ENCODE measurements around the gene MBTPS1. TPM values are rescaled to one million over a fixed set of nuclear protein-coding genes. Genes with fewer than 3 reads are reported as not detected.

MBTPS1 gene
- total RNA-seq, 2 experiments from 2014 or later: 46.4 to 50.4 TPM

DNA sequence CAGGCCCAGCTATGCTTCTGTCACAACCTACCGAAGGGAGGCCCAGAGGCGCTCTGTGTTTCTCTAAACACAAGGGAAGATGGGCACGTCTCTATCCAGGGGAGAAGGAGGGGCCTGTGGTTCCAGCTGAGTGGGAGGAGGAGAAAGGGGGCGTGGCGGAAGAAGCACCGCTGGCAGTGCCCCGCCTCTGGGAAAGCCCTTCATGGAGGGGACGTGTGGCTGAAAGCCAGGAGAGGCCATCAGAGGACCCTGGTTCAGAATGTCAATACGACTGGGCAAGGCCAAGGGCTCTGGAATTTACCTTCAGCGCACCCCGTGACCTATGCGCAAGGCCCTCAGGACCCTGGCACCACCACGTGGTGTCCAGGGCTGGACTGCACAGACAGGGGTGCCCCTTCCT, 61.8 kb downstream of the MBTPS1 start:
- POLR2A ChIA-PET: no interaction called here
- Mint-ChIP-seq H3K4me3 (no peak overlapping the region), H3K27me3 (no peaks in the 10 kb centered on the region), H3K36me3 (ENCODE audit: low read depth) (peaks cover 49% of the 10 kb centered on the region), H3K27ac (no peak overlapping the region), H3K4me1 (no peaks in the 10 kb centered on the region), H3K9me3 (no peaks in the 10 kb centered on the region)
- DNase-seq: no peak
- CTCF ChIA-PET: interaction anchor here (1.7 kb wide), 1 partner anchor 9 kb away, joined by 6 read pairs; no protein-coding TSS in a partner anchor

DNA sequence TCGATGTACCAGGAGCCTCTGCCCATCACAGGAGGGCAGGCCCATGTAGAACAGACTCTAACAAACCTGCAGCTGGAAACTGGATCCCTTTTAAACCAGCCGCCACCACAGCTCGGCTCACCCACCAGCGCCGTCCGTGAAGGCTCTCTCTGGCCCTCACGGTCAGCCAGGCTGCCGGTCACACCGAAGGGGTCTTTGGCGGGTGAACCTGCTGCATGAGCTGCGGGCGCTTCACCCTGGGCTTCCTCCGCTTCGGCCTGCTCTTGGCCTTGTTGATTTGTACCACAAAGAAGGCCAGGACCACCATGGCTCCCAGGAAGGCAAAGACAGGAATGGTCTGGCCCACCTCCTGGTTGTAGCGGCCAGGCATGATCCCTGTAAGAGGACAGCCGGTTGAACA, 62.5 kb downstream of the MBTPS1 start:
- CTCF ChIA-PET: interaction anchor here (0.5 to 1.7 kb wide), 3 partner anchors 9 to 59 kb away, joined by 3 to 6 read pairs (median 5); no protein-coding TSS in a partner anchor
- Mint-ChIP-seq H3K27me3 (no peaks in the 10 kb centered on the region), H3K4me1 (no peaks in the 10 kb centered on the region), H3K36me3 (ENCODE audit: low read depth) (peaks cover 43% of the 10 kb centered on the region), H3K4me3 (no peak overlapping the region), H3K9me3 (no peaks in the 10 kb centered on the region), H3K27ac (no peak overlapping the region)
- POLR2A ChIA-PET: no interaction called here
- DNase-seq: no peak

DNA sequence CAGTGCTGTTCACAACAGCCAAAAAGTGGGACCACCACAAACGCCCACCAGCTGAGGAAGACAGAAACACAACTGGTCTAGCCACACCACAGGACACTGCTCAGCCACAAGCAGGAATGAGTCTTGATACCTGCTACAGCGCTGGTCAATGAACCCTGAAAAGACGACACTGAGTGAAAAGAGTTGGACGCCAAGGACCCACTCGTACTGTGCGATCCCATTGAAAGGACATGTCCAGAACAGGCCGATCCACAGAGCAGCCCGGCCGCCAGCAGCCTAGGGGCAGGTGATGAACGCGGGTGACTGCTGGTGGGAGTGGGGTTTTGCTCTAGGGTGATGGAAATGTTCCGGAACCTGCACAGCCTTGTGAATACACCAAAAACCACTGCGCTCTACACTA, 63.5 kb downstream of the MBTPS1 start:
- DNase-seq: no peak
- POLR2A ChIA-PET: no interaction called here
- Mint-ChIP-seq H3K4me3 (no peak overlapping the region), H3K36me3 (ENCODE audit: low read depth) (peaks cover 34% of the 10 kb centered on the region), H3K27ac (no peak overlapping the region), H3K27me3 (no peaks in the 10 kb centered on the region), H3K4me1 (no peaks in the 10 kb centered on the region), H3K9me3 (no peaks in the 10 kb centered on the region)
- CTCF ChIA-PET: interaction anchor here (0.6 to 1.7 kb wide), 4 partner anchors 10 to 92 kb away, joined by 3 to 6 read pairs (median 4); partner anchors contain the start of genes DNAAF1 and HSDL1

DNA sequence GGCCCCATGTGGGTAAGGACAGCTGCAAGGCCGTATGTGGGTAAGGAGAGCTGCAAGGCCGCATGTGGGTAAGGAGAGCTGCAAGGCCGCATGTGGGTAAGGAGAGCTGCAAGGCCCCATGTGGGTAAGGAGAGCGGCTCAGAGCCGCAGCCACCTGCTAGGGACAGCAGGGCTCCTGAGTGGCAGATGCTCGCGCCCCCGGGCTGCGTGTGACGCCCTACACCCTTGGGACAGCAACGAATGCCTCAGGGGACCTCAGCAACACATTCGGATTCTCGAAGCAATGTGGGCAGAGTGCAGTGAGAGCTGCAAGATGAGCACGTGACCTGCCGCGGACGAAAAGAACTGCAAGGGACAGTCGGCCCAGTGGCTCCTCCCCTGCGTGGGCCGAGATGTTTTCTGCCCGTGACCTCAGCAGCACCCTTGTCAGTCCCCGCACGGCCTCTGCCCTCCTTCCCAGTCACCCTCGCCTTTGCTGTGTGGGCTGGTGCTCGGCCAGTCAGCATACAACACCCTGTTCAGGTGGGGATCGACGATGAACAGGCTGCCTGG, 64.6 kb downstream of the MBTPS1 start:
- H3K9me3 Mint-ChIP-seq: no peaks in the 10 kb centered on the region
- ChIA-PET CTCF (interaction anchor here (0.7 kb wide), 1 partner anchor 96 kb away, joined by 3 read pairs; no protein-coding TSS in a partner anchor), POLR2A (no interaction called here)
- no peaks in the 10 kb centered on the region for H3K4me1 Mint-ChIP-seq
- no peak for DNase-seq
- no peak overlapping the region for H3K27ac Mint-ChIP-seq
- peaks cover 29% of the 10 kb centered on the region for H3K36me3 Mint-ChIP-seq (ENCODE audit: low read depth)
- H3K4me3 Mint-ChIP-seq: no peak overlapping the region
- no peaks in the 10 kb centered on the region for H3K27me3 Mint-ChIP-seq

DNA sequence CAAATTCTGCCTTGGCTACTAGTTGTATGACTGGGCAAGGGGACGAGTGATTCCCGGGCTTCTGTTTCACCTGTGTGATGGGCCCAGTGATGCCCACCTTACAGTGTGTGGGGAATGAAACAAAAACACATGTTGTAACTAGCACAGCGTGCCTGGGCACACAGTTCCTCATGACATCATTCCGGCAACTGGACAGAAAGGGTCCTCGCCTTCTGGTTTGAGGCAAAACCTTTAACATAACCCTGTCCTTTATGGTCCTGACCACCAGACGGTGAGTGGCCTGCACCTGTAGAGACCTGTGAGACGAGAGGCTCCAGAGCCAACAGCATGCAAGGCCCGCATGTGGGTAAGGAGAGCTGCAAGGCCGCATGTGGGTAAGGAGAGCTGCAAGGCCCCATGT, 66.4 kb downstream of the MBTPS1 start:
- H3K27me3 Mint-ChIP-seq: no peaks in the 10 kb centered on the region
- DNase-seq: no peak
- H3K4me1 Mint-ChIP-seq: no peaks in the 10 kb centered on the region
- peaks cover 17% of the 10 kb centered on the region for H3K36me3 Mint-ChIP-seq (ENCODE audit: low read depth)
- H3K9me3 Mint-ChIP-seq: no peaks in the 10 kb centered on the region
- CTCF ChIA-PET: no interaction called here
- H3K27ac Mint-ChIP-seq: no peak overlapping the region
- H3K4me3 Mint-ChIP-seq: no peak overlapping the region
- POLR2A ChIA-PET: no interaction called here

DNA sequence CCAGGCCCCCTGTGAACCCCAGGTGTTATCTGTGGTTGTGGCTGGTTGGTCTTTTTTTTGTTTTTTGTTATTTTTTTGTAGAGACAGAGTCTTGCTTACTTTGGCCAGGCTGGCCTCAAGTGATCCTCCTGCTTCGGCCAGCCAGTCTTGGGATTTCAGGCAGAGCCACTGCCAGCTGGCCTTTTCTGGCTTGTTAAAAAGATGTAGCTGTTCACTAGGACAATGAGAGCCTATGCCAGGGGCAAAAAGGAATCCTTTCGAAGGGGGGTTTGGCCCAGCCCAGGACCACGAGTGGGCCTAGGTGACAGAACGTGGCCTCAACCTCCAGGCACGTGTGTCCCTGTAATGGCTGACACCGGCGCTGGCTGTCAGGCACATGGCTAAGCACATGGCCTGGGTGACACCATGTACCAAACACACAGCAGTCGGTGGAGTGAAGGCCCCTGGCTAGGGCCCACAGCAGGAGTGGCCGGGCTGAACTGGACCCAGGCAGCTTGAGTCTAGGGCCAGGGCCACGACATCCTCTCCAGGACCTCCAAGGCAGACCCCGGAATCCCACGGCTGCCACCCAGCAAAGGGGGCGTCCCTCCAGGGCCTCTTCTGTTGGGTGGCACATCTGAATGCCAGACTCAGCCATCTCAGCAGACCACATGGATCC, 67.2 kb downstream of the MBTPS1 start:
- POLR2A ChIA-PET: no interaction called here
- Mint-ChIP-seq H3K4me1 (no peaks in the 10 kb centered on the region), H3K36me3 (ENCODE audit: low read depth) (peaks cover 16% of the 10 kb centered on the region), H3K4me3 (no peak overlapping the region), H3K27ac (no peak overlapping the region), H3K9me3 (no peaks in the 10 kb centered on the region), H3K27me3 (peaks cover under 1% of the 10 kb centered on the region)
- CTCF ChIA-PET: no interaction called here
- DNase-seq: no peak

DNA sequence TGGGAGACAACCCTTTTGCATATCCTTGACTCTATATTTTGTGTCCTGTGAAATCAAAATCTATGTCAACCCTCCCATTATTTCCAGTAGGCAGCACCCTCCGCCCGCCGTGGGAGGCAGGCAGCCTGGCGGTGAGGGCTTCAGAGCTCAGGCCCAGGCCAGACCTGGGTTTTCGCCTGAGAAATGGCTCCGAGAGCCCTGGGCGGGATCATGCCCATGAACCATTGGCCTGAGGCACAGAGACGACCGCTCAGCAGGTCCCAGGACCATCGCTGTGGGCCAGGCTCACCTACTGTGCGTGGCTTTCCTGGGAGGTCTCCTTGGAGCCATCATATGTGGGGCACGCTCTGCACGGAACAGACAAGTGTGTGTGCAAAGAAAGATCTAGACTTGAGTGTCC, 67.9 kb downstream of the MBTPS1 start:
- ChIA-PET CTCF (no interaction called here), POLR2A (no interaction called here)
- DNase-seq: no peak
- Mint-ChIP-seq H3K9me3 (no peaks in the 10 kb centered on the region), H3K27me3 (peaks cover 7% of the 10 kb centered on the region), H3K4me1 (no peaks in the 10 kb centered on the region), H3K36me3 (ENCODE audit: low read depth) (peaks cover 13% of the 10 kb centered on the region), H3K27ac (no peak overlapping the region), H3K4me3 (no peak overlapping the region)

DNA sequence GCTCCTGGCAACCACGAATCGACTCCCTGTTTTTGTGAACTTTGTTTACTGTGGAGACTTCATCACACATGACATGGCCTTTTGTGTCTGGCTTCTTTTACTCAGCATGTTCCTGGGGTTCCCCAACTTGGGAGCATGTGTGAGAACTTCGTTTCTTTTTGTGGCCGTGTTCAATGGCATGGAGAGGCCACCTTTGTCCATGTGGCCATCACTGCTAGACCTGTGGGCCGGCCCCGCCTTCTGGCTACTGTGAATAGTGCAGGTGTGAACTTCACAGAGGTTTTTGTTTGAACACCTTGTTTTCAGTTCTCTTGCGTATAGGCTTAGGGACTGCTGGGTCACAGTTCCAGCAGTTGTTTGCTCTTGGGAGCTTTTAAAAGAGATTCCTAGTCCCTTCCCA, 68.5 kb downstream of the MBTPS1 start:
- Mint-ChIP-seq H3K36me3 (ENCODE audit: low read depth) (peaks cover 8% of the 10 kb centered on the region), H3K9me3 (no peaks in the 10 kb centered on the region), H3K27ac (no peak overlapping the region), H3K27me3 (peaks cover 13% of the 10 kb centered on the region), H3K4me1 (no peaks in the 10 kb centered on the region), H3K4me3 (no peak overlapping the region)
- DNase-seq: no peak
- CTCF ChIA-PET: no interaction called here
- POLR2A ChIA-PET: no interaction called here

DNA sequence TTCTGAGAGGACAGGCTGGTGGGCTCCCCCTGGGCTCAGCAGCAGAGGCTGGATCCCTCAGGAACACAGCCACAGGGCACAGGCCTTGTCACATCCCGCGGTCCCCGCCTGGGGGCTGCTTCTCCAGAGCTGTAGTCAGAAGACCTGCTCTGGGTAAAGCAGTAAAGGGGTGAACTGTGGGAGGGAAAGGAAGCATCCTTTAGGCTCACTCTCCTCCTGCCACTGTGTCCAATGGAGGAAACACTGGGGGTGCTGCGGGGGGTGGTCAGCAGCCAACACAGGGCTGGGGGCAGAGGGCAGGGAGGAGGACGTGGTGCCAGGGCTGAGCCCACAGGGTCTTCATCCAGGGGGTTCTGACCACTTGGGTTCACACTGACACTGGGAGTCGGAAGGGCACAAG, 69.1 kb downstream of the MBTPS1 start:
- no peak overlapping the region for H3K27ac Mint-ChIP-seq
- POLR2A ChIA-PET: no interaction called here

DNA sequence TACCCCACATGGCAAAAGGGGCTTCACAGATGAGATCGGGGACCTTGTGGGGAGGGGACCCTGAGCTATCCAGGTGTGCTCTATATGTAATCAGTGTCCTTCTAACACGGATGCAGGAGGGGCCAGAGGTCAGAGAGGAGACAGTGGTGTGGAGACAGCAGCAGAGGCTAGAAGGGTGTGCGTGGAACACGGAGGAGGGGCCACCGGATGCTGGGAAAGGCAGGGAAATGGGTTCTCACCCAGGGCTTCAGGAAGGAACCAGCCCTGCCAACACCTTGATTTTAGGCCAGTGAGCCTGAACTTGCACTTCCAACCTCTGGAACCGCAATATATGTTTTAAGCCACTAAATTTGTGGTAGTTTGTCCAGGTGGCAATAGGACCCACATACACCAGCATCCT, 69.5 kb downstream of the MBTPS1 start:
- Mint-ChIP-seq H3K9me3 (no peaks in the 10 kb centered on the region), H3K27ac (no peak overlapping the region), H3K4me3 (no peak overlapping the region), H3K27me3 (peaks cover 14% of the 10 kb centered on the region), H3K36me3 (ENCODE audit: low read depth) (peaks cover under 1% of the 10 kb centered on the region), H3K4me1 (no peaks in the 10 kb centered on the region)
- DNase-seq: no peak
- POLR2A ChIA-PET: no interaction called here
- CTCF ChIA-PET: no interaction called here

More for the DNA sequence above, 69.1 kb downstream of the MBTPS1 start:
- peaks cover 5% of the 10 kb centered on the region for H3K36me3 Mint-ChIP-seq (ENCODE audit: low read depth)
- no peaks in the 10 kb centered on the region for H3K9me3 Mint-ChIP-seq
- no peaks in the 10 kb centered on the region for H3K4me1 Mint-ChIP-seq
- H3K27me3 Mint-ChIP-seq: peaks cover 13% of the 10 kb centered on the region
- no peak for DNase-seq
- CTCF ChIA-PET: no interaction called here
- no peak overlapping the region for H3K4me3 Mint-ChIP-seq

DNA sequence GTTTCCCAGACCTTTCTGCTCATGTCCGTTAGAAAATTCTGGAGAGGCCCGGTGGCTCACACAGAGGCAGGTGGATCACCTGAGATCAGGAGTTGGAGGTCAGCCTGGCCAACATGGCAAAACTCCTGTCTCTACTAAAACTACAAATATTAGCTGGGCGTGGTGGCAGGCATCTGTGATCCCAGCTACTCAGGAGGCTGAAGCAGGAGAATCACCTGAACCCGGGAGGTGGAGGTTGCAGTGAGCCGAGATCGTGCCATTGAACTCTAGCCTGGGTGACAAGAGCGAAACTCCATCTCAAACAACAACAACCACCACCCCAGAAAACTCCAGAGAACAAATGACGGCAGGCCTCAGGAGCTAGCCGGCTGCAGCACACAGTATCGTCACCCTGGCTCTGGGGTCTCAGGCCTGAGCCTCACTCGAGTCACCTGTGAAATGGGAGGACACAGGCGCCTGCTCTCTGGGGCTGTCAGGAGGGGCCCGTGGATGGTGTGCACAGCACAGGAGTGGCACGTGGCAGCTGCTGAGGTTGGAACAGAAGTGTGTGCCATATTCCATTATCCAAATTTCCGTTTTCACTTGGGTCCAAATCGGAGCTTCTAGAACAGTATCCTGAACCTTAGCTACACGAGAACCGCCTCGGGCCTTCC, 70.8 kb downstream of the MBTPS1 start:
- H3K36me3 Mint-ChIP-seq (ENCODE audit: low read depth): no peaks in the 10 kb centered on the region
- no peaks in the 10 kb centered on the region for H3K9me3 Mint-ChIP-seq
- DNase-seq: no peak
- H3K27ac Mint-ChIP-seq: no peak overlapping the region
- POLR2A ChIA-PET: no interaction called here
- H3K4me3 Mint-ChIP-seq: no peak overlapping the region
- CTCF ChIA-PET: no interaction called here
- H3K4me1 Mint-ChIP-seq: no peaks in the 10 kb centered on the region
- peaks cover 15% of the 10 kb centered on the region for H3K27me3 Mint-ChIP-seq

DNA sequence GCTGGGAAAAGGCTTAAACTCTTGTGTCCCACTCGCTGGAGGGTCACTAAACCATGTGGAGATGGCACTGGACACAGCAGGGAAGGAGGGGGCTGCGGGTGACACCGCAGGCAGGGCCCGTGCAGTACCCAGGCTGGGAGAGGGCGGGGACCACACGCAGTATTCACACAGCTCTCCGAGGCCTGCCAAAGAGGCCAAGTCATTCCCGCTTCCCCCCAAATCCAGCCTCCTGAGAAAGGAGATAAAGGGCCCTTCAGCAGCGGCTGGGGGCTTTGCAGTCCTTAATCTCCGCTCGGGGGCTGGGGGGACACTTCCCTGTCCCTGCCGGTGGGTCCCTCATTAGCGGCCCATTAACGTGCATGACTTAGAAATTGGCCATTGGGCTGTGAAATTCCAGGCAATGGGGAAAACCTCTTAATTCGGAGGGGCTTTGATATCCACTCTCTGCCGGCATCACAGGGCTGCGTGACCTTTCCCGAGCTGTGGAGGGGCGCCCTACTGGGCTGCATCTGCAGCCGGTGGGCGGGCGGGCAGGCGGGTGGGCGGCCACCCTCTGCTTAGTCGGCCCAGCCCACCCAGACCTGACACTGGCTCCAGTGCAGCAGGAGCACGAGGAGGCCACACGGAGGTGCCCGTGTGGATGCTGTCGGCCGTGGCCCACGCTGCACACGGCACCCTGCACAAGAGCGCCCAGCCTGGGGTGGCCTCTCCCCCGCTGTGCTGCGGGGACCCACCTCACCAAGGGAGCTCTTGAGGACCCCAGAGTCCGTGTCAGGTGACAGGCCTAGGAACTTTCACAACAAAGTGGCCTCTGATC, 71.5 kb downstream of the MBTPS1 start:
- ChIA-PET CTCF (interaction anchor here (1.6 kb wide), 1 partner anchor 89 kb away, joined by 3 read pairs; no protein-coding TSS in a partner anchor), POLR2A (no interaction called here)
- no peaks in the 10 kb centered on the region for H3K4me1 Mint-ChIP-seq
- no peaks in the 10 kb centered on the region for H3K36me3 Mint-ChIP-seq (ENCODE audit: low read depth)
- H3K9me3 Mint-ChIP-seq: no peaks in the 10 kb centered on the region
- H3K27me3 Mint-ChIP-seq: peaks cover 15% of the 10 kb centered on the region
- DNase-seq: no peak
- H3K4me3 Mint-ChIP-seq: no peak overlapping the region
- no peak overlapping the region for H3K27ac Mint-ChIP-seq

DNA sequence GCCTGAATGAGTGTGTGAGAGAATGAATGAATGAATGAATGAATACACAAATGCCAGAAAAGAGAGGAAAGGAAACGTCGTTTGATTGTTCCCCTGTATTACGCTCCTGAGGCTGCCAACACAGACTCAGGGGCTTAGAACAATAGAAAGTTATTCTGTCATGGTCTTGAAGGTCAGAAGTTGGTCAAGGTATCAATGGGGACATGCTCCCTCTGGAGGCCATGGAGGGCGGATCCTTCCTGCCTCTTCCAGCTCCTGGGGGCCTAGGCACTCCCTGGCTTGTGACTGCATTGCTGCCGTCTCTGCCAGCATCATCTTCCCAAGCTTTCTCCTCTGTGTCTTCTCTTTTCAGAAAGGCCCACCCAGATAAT, 72.6 kb downstream of the MBTPS1 start:
- no peaks in the 10 kb centered on the region for H3K9me3 Mint-ChIP-seq
- DNase-seq: no peak
- ChIA-PET POLR2A (no interaction called here), CTCF (interaction anchor here (1.6 kb wide), 1 partner anchor 87 kb away, joined by 3 read pairs; no protein-coding TSS in a partner anchor)
- no peak overlapping the region for H3K4me3 Mint-ChIP-seq
- H3K27ac Mint-ChIP-seq: no peak overlapping the region
- no peaks in the 10 kb centered on the region for H3K36me3 Mint-ChIP-seq (ENCODE audit: low read depth)
- H3K4me1 Mint-ChIP-seq: no peaks in the 10 kb centered on the region
- peaks cover 15% of the 10 kb centered on the region for H3K27me3 Mint-ChIP-seq
